ENCODE results near the gene RFC5.

Gene RFC5

DNA sequence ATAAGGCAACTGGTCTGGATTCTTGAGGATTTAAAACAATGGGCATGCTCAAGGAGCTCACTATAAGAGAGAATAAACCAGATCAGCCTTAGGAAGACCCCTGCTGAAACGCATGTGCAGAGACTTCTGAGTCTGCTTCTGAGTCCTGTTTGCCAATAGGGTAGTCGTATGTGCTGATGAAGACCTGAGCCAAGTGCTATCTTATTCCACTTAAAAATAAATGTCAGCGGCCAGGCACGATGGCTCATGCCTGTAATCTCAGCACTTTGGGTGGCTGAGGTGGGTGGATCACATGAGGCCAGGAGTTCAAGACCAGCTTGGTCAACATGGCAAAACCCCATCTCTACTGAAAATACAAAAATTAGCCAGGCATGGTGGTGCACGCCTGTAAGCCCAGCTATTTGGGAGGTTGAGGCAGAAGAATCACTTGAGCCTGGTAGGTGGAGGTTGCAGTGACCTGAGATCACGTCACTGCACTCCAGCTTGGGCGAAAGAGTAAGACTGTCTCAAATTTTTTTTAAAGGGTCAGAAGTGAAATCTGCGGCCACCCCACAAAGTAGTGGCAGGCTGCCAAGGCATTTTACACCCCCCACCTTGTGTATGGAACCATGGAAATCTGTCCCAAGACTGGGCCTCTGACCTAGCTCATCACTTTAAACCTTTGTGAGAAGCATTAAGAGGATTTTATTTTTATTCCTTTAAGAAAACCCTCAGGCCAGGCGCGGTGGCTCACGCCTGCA lies 20.3 kb downstream of the RFC5 start:
- ChIA-PET POLR2A (no interaction called here), CTCF (interaction anchor here (1.0 kb wide), 1 partner anchor 163 kb away, joined by 3 read pairs; no protein-coding TSS in a partner anchor)
- TF ChIP-seq SUZ12 (IDR thresholded peaks at IDR 0.05) (no peak), ELF4 (IDR thresholded peaks at IDR 0.05) (no peak), ARNT (IDR thresholded peaks at IDR 0.05) (no peak), SP1 (IDR thresholded peaks at IDR 0.05) (no peak), NFRKB (IDR thresholded peaks at IDR 0.05) (no peak), LEF1 (IDR thresholded peaks at IDR 0.05; ENCODE audit: borderline replicate concordance) (no peak), FOXM1 (IDR thresholded peaks at IDR 0.05; ENCODE audit: borderline replicate concordance) (no peak), BHLHE40 (IDR thresholded peaks at IDR 0.05; ENCODE audit: borderline replicate concordance) (no peak), HDGF (IDR thresholded peaks at IDR 0.05; ENCODE audit: borderline replicate concordance) (no peak), FOXA1 (IDR thresholded peaks at IDR 0.05) (no peak), ZNF384 (IDR thresholded peaks at IDR 0.05) (no peak), TARDBP (IDR thresholded peaks at IDR 0.05) (no peak), FOXK2 (IDR thresholded peaks at IDR 0.05) (no peak), L3MBTL2 (conservative IDR thresholded peaks at IDR 0.05) (no peak), CTBP1 (IDR thresholded peaks at IDR 0.05; ENCODE audit: borderline replicate concordance) (no peak)
- TF ChIP-seq, protein P1, sequence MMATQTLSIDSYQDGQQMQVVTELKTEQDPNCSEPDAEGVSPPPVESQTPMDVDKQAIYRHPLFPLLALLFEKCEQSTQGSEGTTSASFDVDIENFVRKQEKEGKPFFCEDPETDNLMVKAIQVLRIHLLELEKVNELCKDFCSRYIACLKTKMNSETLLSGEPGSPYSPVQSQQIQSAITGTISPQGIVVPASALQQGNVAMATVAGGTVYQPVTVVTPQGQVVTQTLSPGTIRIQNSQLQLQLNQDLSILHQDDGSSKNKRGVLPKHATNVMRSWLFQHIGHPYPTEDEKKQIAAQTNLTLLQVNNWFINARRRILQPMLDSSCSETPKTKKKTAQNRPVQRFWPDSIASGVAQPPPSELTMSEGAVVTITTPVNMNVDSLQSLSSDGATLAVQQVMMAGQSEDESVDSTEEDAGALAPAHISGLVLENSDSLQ (IDR thresholded peaks at IDR 0.05), result no peak
- no peak for DNase-seq (ENCODE audit: extremely low spot score)

DNA sequence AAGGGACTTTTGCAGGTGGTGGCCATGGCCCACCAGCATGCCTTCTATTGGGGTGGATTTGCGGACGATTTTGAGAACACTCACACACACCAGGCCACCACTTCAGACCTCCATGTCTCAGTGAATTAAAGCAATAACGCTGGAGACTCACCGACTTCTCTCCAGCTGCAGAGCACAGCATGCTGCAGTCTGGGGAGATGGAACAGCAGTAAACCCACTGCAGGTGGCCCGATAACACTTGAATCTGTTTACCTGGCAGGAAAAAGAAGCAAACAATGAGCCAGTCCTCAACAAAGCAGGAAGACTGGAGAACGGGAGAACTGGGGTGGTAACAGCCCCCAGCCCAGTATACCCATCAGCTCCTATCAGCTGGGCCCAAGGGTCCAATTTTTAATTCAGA lies 21.6 kb downstream of the RFC5 start:
- no peak for DNase-seq (ENCODE audit: extremely low spot score)
- CTCF ChIA-PET, result no interaction called here
- POLR2A ChIA-PET, result no interaction called here
- TF ChIP-seq, protein P1 (IDR thresholded peaks at IDR 0.05), result no peak
- TF ChIP-seq SP1 (IDR thresholded peaks at IDR 0.05) (no peak), HDGF (IDR thresholded peaks at IDR 0.05; ENCODE audit: borderline replicate concordance) (no peak), FOXA1 (IDR thresholded peaks at IDR 0.05) (no peak), FOXM1 (IDR thresholded peaks at IDR 0.05; ENCODE audit: borderline replicate concordance) (no peak), TARDBP (IDR thresholded peaks at IDR 0.05) (no peak), LEF1 (IDR thresholded peaks at IDR 0.05; ENCODE audit: borderline replicate concordance) (no peak), BHLHE40 (IDR thresholded peaks at IDR 0.05; ENCODE audit: borderline replicate concordance) (no peak)

GRCh38 chr12:118042091-118042490 lies 25.6 kb downstream of the RFC5 start:
- ChIA-PET CTCF (no interaction called here), POLR2A (no interaction called here)
- DNase-seq (ENCODE audit: extremely low spot score), result no peak
- no peak for TF ChIP-seq NFRKB (IDR thresholded peaks at IDR 0.05)
- TF ChIP-seq CTBP1 (IDR thresholded peaks at IDR 0.05; ENCODE audit: borderline replicate concordance), result no peak
- TF ChIP-seq TARDBP (IDR thresholded peaks at IDR 0.05), result no peak
- TF ChIP-seq L3MBTL2 (conservative IDR thresholded peaks at IDR 0.05), result no peak

GRCh38 chr12:118044075-118044474 lies 27.6 kb downstream of the RFC5 start:
- no peak for TF ChIP-seq LEF1 (IDR thresholded peaks at IDR 0.05; ENCODE audit: borderline replicate concordance)
- no peak for TF ChIP-seq FOXM1 (IDR thresholded peaks at IDR 0.05; ENCODE audit: borderline replicate concordance)
- TF ChIP-seq SP1 (IDR thresholded peaks at IDR 0.05), result no peak
- TF ChIP-seq ZNF384 (IDR thresholded peaks at IDR 0.05), result no peak
- no peak for TF ChIP-seq ELF4 (IDR thresholded peaks at IDR 0.05)
- ChIA-PET POLR2A (no interaction called here), CTCF (no interaction called here)
- DNase-seq (ENCODE audit: extremely low spot score), result no peak

GRCh38 chr12:118044577-118044976 lies 28.1 kb downstream of the RFC5 start:
- no peak for DNase-seq (ENCODE audit: extremely low spot score)
- ChIA-PET POLR2A (no interaction called here), CTCF (interaction anchor here (0.6 kb wide), 1 partner anchor 74 kb away, joined by 3 read pairs; no protein-coding TSS in a partner anchor)
- no peak for TF ChIP-seq ARNT (IDR thresholded peaks at IDR 0.05)
- no peak for TF ChIP-seq SP1 (IDR thresholded peaks at IDR 0.05)

- no peak for DNase-seq (ENCODE audit: extremely low spot score)
- ChIA-PET CTCF (interaction anchor here (0.5 kb wide), 1 partner anchor 9 kb away, joined by 5 read pairs; no protein-coding TSS in a partner anchor), POLR2A (no interaction called here)
- TF ChIP-seq LEF1 (IDR thresholded peaks at IDR 0.05; ENCODE audit: borderline replicate concordance) (no peak), ELF4 (IDR thresholded peaks at IDR 0.05) (no peak), TARDBP (IDR thresholded peaks at IDR 0.05) (no peak), CTBP1 (IDR thresholded peaks at IDR 0.05; ENCODE audit: borderline replicate concordance) (no peak), HDGF (IDR thresholded peaks at IDR 0.05; ENCODE audit: borderline replicate concordance) (no peak), SP1 (IDR thresholded peaks at IDR 0.05) (no peak), FOXK2 (IDR thresholded peaks at IDR 0.05) (no peak), NFRKB (IDR thresholded peaks at IDR 0.05) (no peak), ZNF384 (IDR thresholded peaks at IDR 0.05) (no peak), SUZ12 (IDR thresholded peaks at IDR 0.05) (no peak), ARNT (IDR thresholded peaks at IDR 0.05) (no peak)
Measured at GRCh38 chr12:118046430-118046829, 29.9 kb downstream of the RFC5 start.

DNA sequence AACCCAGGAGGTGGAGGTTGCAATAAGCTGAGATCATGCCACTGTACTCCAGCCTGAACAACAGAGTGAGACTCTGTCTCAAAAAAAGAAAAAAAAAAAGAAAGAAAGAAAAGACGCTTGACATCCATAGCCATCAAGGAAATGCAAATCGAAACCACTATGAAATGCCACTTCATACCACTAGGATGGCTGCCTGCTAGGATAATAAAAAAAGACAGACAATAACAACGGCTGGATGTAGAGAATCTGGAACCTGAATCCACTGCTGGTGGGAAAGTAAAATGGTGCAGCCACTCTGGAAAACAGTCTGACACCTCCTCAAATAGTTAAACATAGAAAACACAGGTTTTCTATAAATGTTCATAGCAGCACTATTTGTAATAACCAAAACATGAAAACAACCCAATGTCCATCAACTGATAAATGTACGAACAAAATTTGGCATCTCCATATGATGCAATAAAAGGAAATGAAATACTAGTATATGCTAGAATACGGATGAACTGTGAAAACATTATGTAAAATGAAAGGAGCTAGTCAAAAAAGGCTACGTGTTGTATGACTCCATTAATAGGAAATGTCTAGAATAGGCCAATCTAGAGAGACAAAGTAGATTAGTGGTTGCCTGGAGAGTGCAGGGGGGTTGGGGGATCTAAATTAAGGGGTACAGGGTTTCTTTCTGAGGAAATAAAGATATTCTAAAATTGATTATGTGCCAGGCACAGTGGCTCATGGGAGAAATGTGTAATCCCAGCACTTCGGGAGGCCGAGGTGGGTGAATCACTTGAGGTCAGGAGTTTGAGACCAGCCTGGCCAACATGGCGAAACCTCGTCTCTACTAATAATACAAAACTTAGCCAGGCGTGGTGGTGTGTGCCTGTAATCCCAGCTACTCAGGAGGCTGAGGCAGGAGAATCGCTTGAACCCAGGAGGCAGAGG lies 34.7 kb downstream of the RFC5 start:
- TF ChIP-seq, protein P1 (IDR thresholded peaks at IDR 0.05), result no peak
- TF ChIP-seq BHLHE40 (IDR thresholded peaks at IDR 0.05; ENCODE audit: borderline replicate concordance) (no peak), LEF1 (IDR thresholded peaks at IDR 0.05; ENCODE audit: borderline replicate concordance) (no peak), CTBP1 (IDR thresholded peaks at IDR 0.05; ENCODE audit: borderline replicate concordance) (no peak), L3MBTL2 (conservative IDR thresholded peaks at IDR 0.05) (no peak), ARNT (IDR thresholded peaks at IDR 0.05) (no peak), ZNF384 (IDR thresholded peaks at IDR 0.05) (no peak), SP1 (IDR thresholded peaks at IDR 0.05) (no peak), FOXM1 (IDR thresholded peaks at IDR 0.05; ENCODE audit: borderline replicate concordance) (no peak), NFRKB (IDR thresholded peaks at IDR 0.05) (no peak), FOXK2 (IDR thresholded peaks at IDR 0.05) (no peak), TARDBP (IDR thresholded peaks at IDR 0.05) (no peak), HDGF (IDR thresholded peaks at IDR 0.05; ENCODE audit: borderline replicate concordance) (no peak), SUZ12 (IDR thresholded peaks at IDR 0.05) (no peak), FOXA1 (IDR thresholded peaks at IDR 0.05) (no peak)
- DNase-seq (ENCODE audit: extremely low spot score), result no peak
- ChIA-PET POLR2A (no interaction called here), CTCF (no interaction called here)
